Activated CD8-positive, alpha-beta memory T cell treated with anti-CD3 and anti-CD28 coated beads, Interleukin-2, amount 10 ng/mL, durations not matched to agents 7 days and 5 days (primary cell): ENCODE data around the gene CHST11. TPM values are rescaled to one million over a fixed set of nuclear protein-coding genes. Genes with fewer than 3 reads are reported as not detected.
"Not testable (repeated sequence)": the region's sequence is repeated elsewhere in the genome, so short reads cannot be mapped to it uniquely, and the experiment has no call there.

Experiments
- ATAC-seq: fragments of 150-1000 bp; cut with Tn5 transposase; one replicate; pipeline ENCODE4 v1.10.0; 2021; ENCODE audit warnings: moderate library complexity
- CTCF ChIA-PET: fragments of 350-600 bp; sonication (Branson Sonifier 250); formaldehyde crosslinking; loops from one replicate; lab custom pipeline; 2021; ENCODE audit warnings: antibody characterized with exemption; lab: Charles Lee
- DNase-seq: peaks from one replicate; pipeline ENCODE4 v3.0.0-alpha.2; 2020
- H3K27ac Mint-ChIP-seq: one replicate; pipeline ENCODE4 v1.8.0; 2021; ENCODE audit warnings: mild to moderate bottlenecking, mixed read lengths
- H3K27me3 Mint-ChIP-seq: one replicate; pipeline ENCODE4 v1.8.0; 2021; ENCODE audit warnings: mixed read lengths
- H3K36me3 Mint-ChIP-seq: one replicate; pipeline ENCODE4 v1.8.0; 2021; ENCODE audit warnings: mild to moderate bottlenecking, mixed read lengths
- H3K4me1 Mint-ChIP-seq: one replicate; pipeline ENCODE4 v1.8.0; 2021; ENCODE audit warnings: mixed read lengths
- H3K4me3 Mint-ChIP-seq: one replicate; pipeline ENCODE4 v1.8.0; 2021; ENCODE audit warnings: mild to moderate bottlenecking, moderate library complexity, mixed read lengths
- H3K9me3 Mint-ChIP-seq: one replicate; pipeline ENCODE4 v1.8.0; 2022; ENCODE audit warnings: low read depth, mixed read lengths
- total RNA-seq, 2 experiments: library from RNA; stranded (reverse); gene quantifications; one replicate each; pipeline ENCODE4 v1.2.3, GENCODE V29; 2021

CHST11 gene
- total RNA-seq, 2 experiments from 2014 or later, result 123 to 141 TPM

- Mint-ChIP-seq H3K36me3 (peaks cover 37% of the 10 kb centered on the region), H3K27ac (peak overlapping the region; percentile 63), H3K4me1 (peaks cover 80% of the 10 kb centered on the region), H3K9me3 (no peaks in the 10 kb centered on the region), H3K4me3 (no peak overlapping the region), H3K27me3 (no peaks in the 10 kb centered on the region)
- DNase-seq (no peak), ATAC-seq (no peak)
- CTCF ChIA-PET, result interaction anchor here (1.0 to 4.8 kb wide), 4 partner anchors 9 to 190 kb away, joined by 3 to 23 read pairs (median 13); no protein-coding TSS in a partner anchor
These were observed 114.6 kb downstream of the CHST11 start for GRCh38 chr12:104571328-104571727.

GRCh38 chr12:104574353-104574752, 117.6 kb downstream of the CHST11 start:
- ATAC-seq, H3K27ac Mint-ChIP-seq, H3K4me3 Mint-ChIP-seq, CTCF ChIA-PET, H3K27me3 Mint-ChIP-seq, DNase-seq, H3K9me3 Mint-ChIP-seq: not testable (repeated sequence)
- Mint-ChIP-seq H3K36me3 (peaks cover 24% of the 10 kb centered on the region), H3K4me1 (peaks cover 80% of the 10 kb centered on the region)

- H3K27me3 Mint-ChIP-seq, ATAC-seq, CTCF ChIA-PET, H3K9me3 Mint-ChIP-seq, H3K4me3 Mint-ChIP-seq, DNase-seq, H3K27ac Mint-ChIP-seq: not testable (repeated sequence)
- Mint-ChIP-seq H3K4me1 (peaks cover 80% of the 10 kb centered on the region), H3K36me3 (peaks cover 24% of the 10 kb centered on the region)
These were observed 118.0 kb downstream of the CHST11 start for GRCh38 chr12:104574758-104575157.

- CTCF ChIA-PET, result no interaction called here
- H3K27ac Mint-ChIP-seq, result peak overlapping the region; percentile 27
These were observed 118.9 kb downstream of the CHST11 start for GRCh38 chr12:104575442-104576186.

GRCh38 chr12:104576187-104576778, 119.5 kb downstream of the CHST11 start:
- H3K9me3 Mint-ChIP-seq, result no peaks in the 10 kb centered on the region
- H3K27ac Mint-ChIP-seq, result no peak overlapping the region
- CTCF ChIA-PET, result no interaction called here
- no peaks in the 10 kb centered on the region for H3K27me3 Mint-ChIP-seq
- DNase-seq, result no peak
- H3K4me1 Mint-ChIP-seq, result peaks cover 80% of the 10 kb centered on the region
- no peak for ATAC-seq
- H3K36me3 Mint-ChIP-seq, result peaks cover 19% of the 10 kb centered on the region
- no peak overlapping the region for H3K4me3 Mint-ChIP-seq

More at GRCh38 chr12:104575442-104576186, 118.9 kb downstream of the CHST11 start:
- H3K4me1 Mint-ChIP-seq, result peaks cover 80% of the 10 kb centered on the region
- H3K9me3 Mint-ChIP-seq, result no peaks in the 10 kb centered on the region
- no peak for ATAC-seq
- no peak overlapping the region for H3K4me3 Mint-ChIP-seq
- no peaks in the 10 kb centered on the region for H3K27me3 Mint-ChIP-seq
- no peak for DNase-seq
- peaks cover 20% of the 10 kb centered on the region for H3K36me3 Mint-ChIP-seq

GRCh38 chr12:104576980-104577580, 120.3 kb downstream of the CHST11 start:
- Mint-ChIP-seq H3K4me3 (peak overlapping the region; percentile 22), H3K9me3 (no peaks in the 10 kb centered on the region), H3K27me3 (no peaks in the 10 kb centered on the region), H3K4me1 (peaks cover 83% of the 10 kb centered on the region), H3K36me3 (peaks cover 17% of the 10 kb centered on the region), H3K27ac (peak overlapping the region; percentile 36)
- no peak for ATAC-seq
- DNase-seq, result no peak
- CTCF ChIA-PET, result no interaction called here

GRCh38 chr12:104577581-104577981, 120.8 kb downstream of the CHST11 start:
- CTCF ChIA-PET, result no interaction called here
- H3K4me1 Mint-ChIP-seq, result peaks cover 83% of the 10 kb centered on the region
- H3K4me3 Mint-ChIP-seq, result peak overlapping the region; percentile 22
- DNase-seq (no peak), ATAC-seq (peak; percentile 31)
- H3K27me3 Mint-ChIP-seq, result no peaks in the 10 kb centered on the region
- peaks cover 13% of the 10 kb centered on the region for H3K36me3 Mint-ChIP-seq
- no peaks in the 10 kb centered on the region for H3K9me3 Mint-ChIP-seq
- H3K27ac Mint-ChIP-seq, result peak overlapping the region; percentile 36

- CTCF ChIA-PET, result interaction anchor here (2.7 to 3.8 kb wide), 2 partner anchors 9 to 121 kb away, joined by 12 to 23 read pairs; partner anchors contain the start of gene CHST11
- H3K27me3 Mint-ChIP-seq, result no peaks in the 10 kb centered on the region
- peak overlapping the region; percentile 36 for H3K27ac Mint-ChIP-seq
- H3K4me1 Mint-ChIP-seq, result peaks cover 90% of the 10 kb centered on the region
- ATAC-seq (peak; percentile 44), DNase-seq (peak; percentile 56)
- H3K9me3 Mint-ChIP-seq, result no peaks in the 10 kb centered on the region
- H3K36me3 Mint-ChIP-seq, result peaks cover 10% of the 10 kb centered on the region
- H3K4me3 Mint-ChIP-seq, result peak overlapping the region; percentile 22
These were observed 121.7 kb downstream of the CHST11 start for GRCh38 chr12:104578453-104578852.

- peaks cover 91% of the 10 kb centered on the region for H3K4me1 Mint-ChIP-seq
- ATAC-seq, result peak; percentile 53
- H3K4me3 Mint-ChIP-seq, result peak overlapping the region; percentile 52
These were observed 123.2 kb downstream of the CHST11 start for GRCh38 chr12:104579718-104580495.

GRCh38 chr12:104581005-104581570, 124.3 kb downstream of the CHST11 start:
- Mint-ChIP-seq H3K36me3 (peaks cover 17% of the 10 kb centered on the region), H3K4me3 (no peak overlapping the region), H3K9me3 (peaks cover 2% of the 10 kb centered on the region), H3K27ac (no peak overlapping the region), H3K27me3 (no peaks in the 10 kb centered on the region), H3K4me1 (peaks cover 84% of the 10 kb centered on the region)
- CTCF ChIA-PET, result interaction anchor here (0.7 to 3.8 kb wide), 6 partner anchors 11 to 124 kb away, joined by 3 to 23 read pairs (median 3); partner anchors contain the start of gene CHST11
- DNase-seq, result no peak
- ATAC-seq, result no peak

More at GRCh38 chr12:104579718-104580495, 123.2 kb downstream of the CHST11 start:
- Mint-ChIP-seq H3K27ac (peak overlapping the region; percentile 47), H3K27me3 (no peaks in the 10 kb centered on the region), H3K36me3 (peaks cover 11% of the 10 kb centered on the region), H3K9me3 (no peaks in the 10 kb centered on the region)
- CTCF ChIA-PET, result interaction anchor here (0.6 to 3.8 kb wide), 6 partner anchors 10 to 198 kb away, joined by 3 to 23 read pairs (median 4); partner anchors contain the start of gene CHST11
- no peak for DNase-seq

- ATAC-seq (no peak), DNase-seq (no peak)
- CTCF ChIA-PET, result interaction anchor here (0.9 to 1.3 kb wide), 4 partner anchors 11 to 201 kb away, joined by 3 to 5 read pairs (median 4); no protein-coding TSS in a partner anchor
- Mint-ChIP-seq H3K4me3 (no peak overlapping the region), H3K27me3 (no peaks in the 10 kb centered on the region), H3K27ac (no peak overlapping the region), H3K36me3 (peaks cover 21% of the 10 kb centered on the region), H3K4me1 (peaks cover 68% of the 10 kb centered on the region), H3K9me3 (peaks cover 2% of the 10 kb centered on the region)
These were observed 126.0 kb downstream of the CHST11 start for GRCh38 chr12:104582739-104583138.

GRCh38 chr12:104583301-104583700, 126.6 kb downstream of the CHST11 start:
- CTCF ChIA-PET, result interaction anchor here (0.9 to 1.3 kb wide), 3 partner anchors 11 to 31 kb away, joined by 3 to 4 read pairs (median 4); no protein-coding TSS in a partner anchor
- Mint-ChIP-seq H3K9me3 (peaks cover 2% of the 10 kb centered on the region), H3K36me3 (peaks cover 23% of the 10 kb centered on the region), H3K4me1 (peaks cover 63% of the 10 kb centered on the region), H3K27ac (no peak overlapping the region), H3K4me3 (no peak overlapping the region), H3K27me3 (no peaks in the 10 kb centered on the region)
- no peak for DNase-seq
- no peak for ATAC-seq
